HepG2 (cell line): ENCODE results near the gene MACROH2A1. TPM values are rescaled to one million over a fixed set of nuclear protein-coding genes. Genes with fewer than 3 reads are reported as not detected.

Experiments
- ATAC-seq: fragments of 200-7000 bp; cut with Tn5 transposase; 3 replicates; pipeline ENCODE4 v1.9.1; 2020; ENCODE audit warnings: mild to moderate bottlenecking, moderate library complexity
- BruUV-seq: library from RNA; stranded (reverse); fragments of 400-500 nt; replicated peaks from 2 replicates; lab custom pipeline; 2021; lab: Mats Ljungman, UMichigan
- CTCF ChIA-PET: fragments of 300-600 bp; formaldehyde crosslinking; extraction: SDS; loops from one replicate; lab custom pipeline; 2021; ENCODE audit warnings: low total read pairs, inconsistent platforms, low intra/inter-chr PET ratio; lab: Yijun Ruan, JAX
- POLR2A ChIA-PET: fragments of 350-600 bp; sonication (Branson Sonifier 250); formaldehyde crosslinking; loops from one replicate; lab custom pipeline; 2020; ENCODE audit warnings: antibody characterized with exemption, inconsistent platforms; lab: Yijun Ruan, JAX
- DNase-seq: peaks from one replicate; pipeline ENCODE4 v3.0.0-alpha.2; 2015; ENCODE audit warnings: low spot score
- FAIRE-seq: peaks from 3 replicates; lab custom pipeline; 2011; peaks lifted over from hg19 to GRCh38; lab: Jason Lieb, UNC
- H2AFZ ChIP-seq: one replicate; pipeline ENCODE4 v1.6.1; 2011; ENCODE audit warnings: low read length, inconsistent platforms
- H3K27ac ChIP-seq: fragments of 300-600 bp; 3 replicates; pipeline ENCODE4 v1.8.0; 2011; ENCODE audit warnings: mixed run types, mild to moderate bottlenecking, mixed read lengths, low read length, inconsistent platforms; ENCODE audit not compliant: insufficient read depth; ENCODE audit errors: extremely low read length
- H3K27me3 ChIP-seq, 2 experiments: fragments of 200-600 bp in 1 of 2; 2 replicates in 1 of 2; 3 replicates in 1 of 2; pipeline versions ENCODE4 v1.6.0 to v1.8.0; 2011; ENCODE audit warnings: low read length in 2 of 2, mild to moderate bottlenecking in 2 of 2, moderate library complexity in 2 of 2, inconsistent platforms in 1 of 2; ENCODE audit not compliant: insufficient read depth in 2 of 2, control insufficient read depth in 1 of 2
- H3K36me3 ChIP-seq, 2 experiments: fragments of 200-600 bp in 1 of 2; replicated peaks in 1 of 2; 2 replicates in 1 of 2; 3 replicates in 1 of 2; pipeline versions ENCODE4 v1.5.1 to v1.8.0; 2011; ENCODE audit warnings: low read length in 2 of 2, inconsistent platforms in 1 of 2; ENCODE audit not compliant: insufficient read depth in 2 of 2, control insufficient read depth in 1 of 2
- H3K4me1 ChIP-seq: 2 replicates; pipeline ENCODE4 v1.5.1; 2012; ENCODE audit warnings: low read length, inconsistent platforms; ENCODE audit not compliant: insufficient read depth
- H3K4me2 ChIP-seq: 2 replicates; pipeline ENCODE4 v1.6.0; 2011; ENCODE audit warnings: low read depth, low read length, inconsistent platforms
- H3K4me3 ChIP-seq, 3 experiments: fragments of 200-600 bp in 1 of 3; sonication (generic), shearing (Covaris generic) in 1 of 3; replicated peaks in 1 of 3; 2 replicates each; pipeline ENCODE4 v1.5.1; 2011 to 2016; ENCODE audit warnings: low read length in 3 of 3, inconsistent platforms in 2 of 3, low read depth in 2 of 3, mild to moderate bottlenecking in 2 of 3, control low read depth in 1 of 3, mixed read lengths in 1 of 3; ENCODE audit not compliant: insufficient read depth in 1 of 3
- H3K79me2 ChIP-seq: one replicate; pipeline ENCODE4 v1.6.1; 2011; ENCODE audit warnings: low read length, inconsistent platforms; ENCODE audit not compliant: insufficient read depth
- H3K9ac ChIP-seq: 2 replicates; pipeline ENCODE4 v1.6.0; 2011; ENCODE audit warnings: mild to moderate bottlenecking, low read depth, low read length, inconsistent platforms; ENCODE audit not compliant: insufficient read depth
- H3K9me3 ChIP-seq: 2 replicates; pipeline ENCODE4 v1.5.1; 2012; ENCODE audit warnings: mild to moderate bottlenecking, low read length
- H4K20me1 ChIP-seq: 2 replicates; pipeline ENCODE4 v1.6.0; 2011; ENCODE audit warnings: inconsistent platforms, mild to moderate bottlenecking, low read length, moderate library complexity; ENCODE audit not compliant: insufficient read depth
- ADNP ChIP-seq: sonication (generic); formaldehyde crosslinking; IDR thresholded peaks from 2 replicates; pipeline ENCODE4 v1.4.0; 2020; ENCODE audit warnings: missing genetic modification reagents
- CHCHD3 ChIP-seq: sonication (generic); formaldehyde crosslinking; IDR thresholded peaks from 2 replicates; pipeline ENCODE4 v1.8.0; 2022; ENCODE audit warnings: mild to moderate bottlenecking, missing genetic modification reagents, moderate library complexity
- DPF2 ChIP-seq: sonication (generic); formaldehyde crosslinking; IDR thresholded peaks from 2 replicates; pipeline ENCODE4 v1.4.0; 2020; ENCODE audit warnings: mild to moderate bottlenecking, low read depth, missing genetic modification reagents, borderline replicate concordance
- NCOA1 ChIP-seq: sonication (generic); formaldehyde crosslinking; IDR thresholded peaks from 2 replicates; pipeline ENCODE4 v1.9.0; 2021; ENCODE audit warnings: missing genetic modification reagents
- NFRKB ChIP-seq: fragments of 450-650 bp; IDR thresholded peaks from 2 replicates; pipeline ENCODE4 v1.6.1; 2017
- SCMH1 ChIP-seq: sonication (generic); formaldehyde crosslinking; IDR thresholded peaks from 2 replicates; pipeline ENCODE4 v1.9.0; 2021; ENCODE audit warnings: missing genetic modification reagents, mild to moderate bottlenecking, borderline replicate concordance
- SSRP1 ChIP-seq: IDR thresholded peaks from 2 replicates; pipeline ENCODE4 v1.6.1; 2016; ENCODE audit warnings: control low read depth
- TOE1 ChIP-seq: sonication (generic); formaldehyde crosslinking; IDR thresholded peaks from 2 replicates; pipeline ENCODE4 v1.4.0; 2020; ENCODE audit warnings: mild to moderate bottlenecking, missing genetic modification reagents
- ZNF367 ChIP-seq: sonication (generic); formaldehyde crosslinking; IDR thresholded peaks from 2 replicates; pipeline ENCODE4 v1.4.0; 2020; ENCODE audit warnings: missing genetic modification reagents, borderline replicate concordance
- ZNF530 ChIP-seq: sonication (generic); formaldehyde crosslinking; IDR thresholded peaks from 2 replicates; pipeline ENCODE4 v1.5.0; 2020; ENCODE audit warnings: low read depth, mild to moderate bottlenecking, missing genetic modification reagents
- WGBS: methylation state at CpG from one replicate; pipeline ENCODE4 v1.1.6; 2017; ENCODE audit warnings: low lambda C conversion rate; 5-methylcytosine and 5-hydroxymethylcytosine counted together
- in situ Hi-C: cut with HindIII; loops from 2 replicates; pipeline ENCODE4 v1.10.0; 2017; ENCODE audit warnings: low pct_unique_long_range_greater_than_20kb; ENCODE audit not compliant: extremely low pct_ligation_motif_present
- intact Hi-C: fragments of 100-400 bp; cut with micrococcal nuclease; formaldehyde crosslinking; loops from one replicate; pipeline ENCODE4 v1.10.0; 2022; ENCODE audit not compliant: unreplicated experiment
- polyA plus RNA-seq, 8 experiments: library from polyadenylated mRNA; depleted of rRNA in 3 of 8; stranded (reverse) in 7 of 8; unstranded in 1 of 8; fragments of >200 nt; fragmentation: Illumina TruSeq in 4 of 8; extraction: Trizol in 4 of 8; gene quantifications; 2 replicates each; pipeline versions ENCODE4 v1.2.1 to v1.2.3, GENCODE V29; 2011 to 2016; ENCODE audit warnings: low read depth in 4 of 8, missing spikeins in 1 of 8, mixed read lengths in 1 of 8; ENCODE audit not compliant: insufficient read depth in 1 of 8
- total RNA-seq, 5 experiments: library from RNA; depleted of rRNA; stranded (reverse); fragments of >200 nt; fragmentation: Illumina TruSeq; extraction: Trizol; gene quantifications; 2 replicates each; pipeline ENCODE4 v1.2.3, GENCODE V29; 2016; ENCODE audit warnings: low read depth in 1 of 5
- TF ChIP-seq, protein P1 (sequence below): sonication (generic); formaldehyde crosslinking; conservative IDR thresholded peaks from 2 replicates; pipeline ENCODE4 v1.4.0; 2020; ENCODE audit warnings: missing genetic modification reagents
- TF ChIP-seq, protein P2 (sequence below): sonication (generic); formaldehyde crosslinking; IDR thresholded peaks from 2 replicates; pipeline ENCODE4 v1.9.0; 2021; ENCODE audit warnings: missing genetic modification reagents, borderline replicate concordance
- TF ChIP-seq, protein P3 (sequence below): sonication (generic); formaldehyde crosslinking; conservative IDR thresholded peaks from 2 replicates; pipeline ENCODE4 v1.8.0; 2022; ENCODE audit warnings: low read depth, missing genetic modification reagents

MACROH2A1 gene
- total and polyA plus RNA-seq, 2 of the 13 experiments (the other 11 are each of a cell fraction or from before 2014, with no cell fraction given), result 69.1 to 158 TPM

DNA sequence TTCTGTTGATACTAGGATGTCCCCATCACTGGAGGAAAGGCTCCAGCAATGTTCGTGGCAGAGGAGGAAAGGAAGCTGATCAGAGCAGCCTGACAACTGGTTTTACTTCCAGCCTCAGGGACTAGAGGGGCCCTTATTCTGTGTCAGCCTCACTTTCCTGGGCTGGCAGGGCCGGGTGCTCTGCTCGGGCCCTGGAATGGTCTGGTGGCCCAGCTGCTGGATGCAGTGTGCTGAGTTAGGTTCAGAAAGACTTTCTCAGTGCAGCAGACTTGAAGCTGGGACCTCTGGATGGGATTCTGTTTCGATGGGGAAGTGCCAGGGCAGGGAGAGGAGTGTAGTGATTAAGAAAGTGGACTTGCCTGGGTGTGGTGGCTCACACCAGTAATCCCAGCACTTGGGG is 81.0 kb downstream of the MACROH2A1 start:
- no peak for DNase-seq
- no TSS peak for BruUV-seq
- intact Hi-C loops (no loop called here), in situ Hi-C loops (no loop called here)
- H3K4me3 ChIP-seq, result no peak overlapping the region
- no peaks in the 10 kb centered on the region for H3K79me2 ChIP-seq
- H3K9ac ChIP-seq, result no peak overlapping the region
- H3K4me1 ChIP-seq, result peaks cover 27% of the 10 kb centered on the region
- no peak for ATAC-seq
- TF ChIP-seq NCOA1 (CRISPR knock-in tag) (no peak), CHCHD3 (CRISPR knock-in tag) (no peak)
- TF ChIP-seq, protein P1, sequence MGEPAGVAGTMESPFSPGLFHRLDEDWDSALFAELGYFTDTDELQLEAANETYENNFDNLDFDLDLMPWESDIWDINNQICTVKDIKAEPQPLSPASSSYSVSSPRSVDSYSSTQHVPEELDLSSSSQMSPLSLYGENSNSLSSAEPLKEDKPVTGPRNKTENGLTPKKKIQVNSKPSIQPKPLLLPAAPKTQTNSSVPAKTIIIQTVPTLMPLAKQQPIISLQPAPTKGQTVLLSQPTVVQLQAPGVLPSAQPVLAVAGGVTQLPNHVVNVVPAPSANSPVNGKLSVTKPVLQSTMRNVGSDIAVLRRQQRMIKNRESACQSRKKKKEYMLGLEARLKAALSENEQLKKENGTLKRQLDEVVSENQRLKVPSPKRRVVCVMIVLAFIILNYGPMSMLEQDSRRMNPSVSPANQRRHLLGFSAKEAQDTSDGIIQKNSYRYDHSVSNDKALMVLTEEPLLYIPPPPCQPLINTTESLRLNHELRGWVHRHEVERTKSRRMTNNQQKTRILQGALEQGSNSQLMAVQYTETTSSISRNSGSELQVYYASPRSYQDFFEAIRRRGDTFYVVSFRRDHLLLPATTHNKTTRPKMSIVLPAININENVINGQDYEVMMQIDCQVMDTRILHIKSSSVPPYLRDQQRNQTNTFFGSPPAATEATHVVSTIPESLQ (CRISPR knock-in tag), result no peak
- 83% methylated on average over 4 of the region's 4 CpGs for WGBS
- no peaks in the 10 kb centered on the region for H3K27me3 ChIP-seq
- H4K20me1 ChIP-seq, result no peaks in the 10 kb centered on the region
- ChIA-PET CTCF (no interaction called here), POLR2A (no interaction called here)
- no peak overlapping the region for H3K27ac ChIP-seq
- no peaks in the 10 kb centered on the region for H3K9me3 ChIP-seq
- no peak overlapping the region for H3K4me2 ChIP-seq
- no peak for FAIRE-seq
- H3K36me3 ChIP-seq, result no peaks in the 10 kb centered on the region
- H2AFZ ChIP-seq, result no peak overlapping the region

DNA sequence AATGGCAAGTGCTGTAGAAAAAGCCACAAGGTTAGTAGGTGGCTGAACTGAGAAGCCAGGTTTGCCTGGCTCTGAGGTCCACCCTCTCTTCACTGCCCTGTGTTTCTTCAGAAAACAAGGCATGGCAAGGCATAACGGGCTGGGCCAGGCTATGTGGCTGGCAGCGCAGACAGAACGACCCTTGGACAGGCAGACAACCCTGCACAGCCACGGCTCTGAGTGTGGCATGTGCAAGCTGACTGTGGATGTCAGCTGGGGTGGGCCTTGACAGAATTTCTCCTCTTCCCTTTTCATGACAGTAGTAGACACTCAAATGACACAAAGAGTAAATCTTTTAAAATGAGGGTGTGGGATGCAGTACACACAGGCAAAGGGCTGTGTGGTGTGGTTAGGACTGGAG is 81.7 kb downstream of the MACROH2A1 start:
- peaks cover 19% of the 10 kb centered on the region for H3K4me1 ChIP-seq
- no peak overlapping the region for H3K27ac ChIP-seq
- H3K79me2 ChIP-seq, result no peaks in the 10 kb centered on the region
- FAIRE-seq (no peak), DNase-seq (no peak), ATAC-seq (no peak)
- POLR2A ChIA-PET, result no interaction called here
- in situ Hi-C loops (no loop called here), intact Hi-C loops (no loop called here)
- no peaks in the 10 kb centered on the region for H3K36me3 ChIP-seq
- no peak overlapping the region for H3K4me2 ChIP-seq
- no peak overlapping the region for H3K4me3 ChIP-seq
- TF ChIP-seq, protein P2, sequence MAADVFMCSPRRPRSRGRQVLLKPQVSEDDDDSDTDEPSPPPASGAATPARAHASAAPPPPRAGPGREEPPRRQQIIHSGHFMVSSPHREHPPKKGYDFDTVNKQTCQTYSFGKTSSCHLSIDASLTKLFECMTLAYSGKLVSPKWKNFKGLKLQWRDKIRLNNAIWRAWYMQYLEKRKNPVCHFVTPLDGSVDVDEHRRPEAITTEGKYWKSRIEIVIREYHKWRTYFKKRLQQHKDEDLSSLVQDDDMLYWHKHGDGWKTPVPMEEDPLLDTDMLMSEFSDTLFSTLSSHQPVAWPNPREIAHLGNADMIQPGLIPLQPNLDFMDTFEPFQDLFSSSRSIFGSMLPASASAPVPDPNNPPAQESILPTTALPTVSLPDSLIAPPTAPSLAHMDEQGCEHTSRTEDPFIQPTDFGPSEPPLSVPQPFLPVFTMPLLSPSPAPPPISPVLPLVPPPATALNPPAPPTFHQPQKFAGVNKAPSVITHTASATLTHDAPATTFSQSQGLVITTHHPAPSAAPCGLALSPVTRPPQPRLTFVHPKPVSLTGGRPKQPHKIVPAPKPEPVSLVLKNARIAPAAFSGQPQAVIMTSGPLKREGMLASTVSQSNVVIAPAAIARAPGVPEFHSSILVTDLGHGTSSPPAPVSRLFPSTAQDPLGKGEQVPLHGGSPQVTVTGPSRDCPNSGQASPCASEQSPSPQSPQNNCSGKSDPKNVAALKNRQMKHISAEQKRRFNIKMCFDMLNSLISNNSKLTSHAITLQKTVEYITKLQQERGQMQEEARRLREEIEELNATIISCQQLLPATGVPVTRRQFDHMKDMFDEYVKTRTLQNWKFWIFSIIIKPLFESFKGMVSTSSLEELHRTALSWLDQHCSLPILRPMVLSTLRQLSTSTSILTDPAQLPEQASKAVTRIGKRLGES, result no peak
- TF ChIP-seq ADNP, result no peak
- TF ChIP-seq, protein P3, sequence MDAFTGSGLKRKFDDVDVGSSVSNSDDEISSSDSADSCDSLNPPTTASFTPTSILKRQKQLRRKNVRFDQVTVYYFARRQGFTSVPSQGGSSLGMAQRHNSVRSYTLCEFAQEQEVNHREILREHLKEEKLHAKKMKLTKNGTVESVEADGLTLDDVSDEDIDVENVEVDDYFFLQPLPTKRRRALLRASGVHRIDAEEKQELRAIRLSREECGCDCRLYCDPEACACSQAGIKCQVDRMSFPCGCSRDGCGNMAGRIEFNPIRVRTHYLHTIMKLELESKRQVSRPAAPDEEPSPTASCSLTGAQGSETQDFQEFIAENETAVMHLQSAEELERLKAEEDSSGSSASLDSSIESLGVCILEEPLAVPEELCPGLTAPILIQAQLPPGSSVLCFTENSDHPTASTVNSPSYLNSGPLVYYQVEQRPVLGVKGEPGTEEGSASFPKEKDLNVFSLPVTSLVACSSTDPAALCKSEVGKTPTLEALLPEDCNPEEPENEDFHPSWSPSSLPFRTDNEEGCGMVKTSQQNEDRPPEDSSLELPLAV, result no peak
- no peak for TF ChIP-seq ZNF530 (CRISPR knock-in tag)
- TF ChIP-seq NFRKB, result no peak
- no peak for TF ChIP-seq DPF2 (CRISPR knock-in tag)
- no peak for TF ChIP-seq SCMH1 (CRISPR knock-in tag)
- no peak for TF ChIP-seq SSRP1 (CRISPR knock-in tag)
- TF ChIP-seq ZNF367 (CRISPR knock-in tag), result no peak
- no peak for TF ChIP-seq TOE1 (CRISPR knock-in tag)
- CTCF ChIA-PET, result no interaction called here
- H3K9ac ChIP-seq, result no peak overlapping the region
- no peaks in the 10 kb centered on the region for H3K9me3 ChIP-seq
- H2AFZ ChIP-seq, result no peak overlapping the region
- BruUV-seq, result no TSS peak
- no CpG with 5 or more reads among the region's 4 CpGs for WGBS
- H3K27me3 ChIP-seq, result no peaks in the 10 kb centered on the region
- no peaks in the 10 kb centered on the region for H4K20me1 ChIP-seq
